IMR-90 (cell line): ENCODE data around the gene RNF215. TPM values are rescaled to one million over a fixed set of nuclear protein-coding genes. Genes with fewer than 3 reads are reported as not detected.

Source experiments
- ATAC-seq: fragments of 200-7000 bp; cut with Tn5 transposase; 2 replicates; pipeline ENCODE4 v1.9.1; 2020; ENCODE audit warnings: low read depth, mild to moderate bottlenecking, moderate library complexity
- BruUV-seq: library from RNA; stranded (reverse); fragments of 400-500 nt; replicated peaks from 2 replicates; lab custom pipeline; 2021; lab: Mats Ljungman, UMichigan
- CTCF ChIA-PET: fragments of 300-600 bp; formaldehyde crosslinking; extraction: SDS; loops from one replicate; lab custom pipeline; 2021; ENCODE audit warnings: antibody characterized with exemption; lab: Yijun Ruan, JAX
- POLR2A ChIA-PET: fragments of 300-600 bp; sonication (Branson Sonifier 250); formaldehyde crosslinking; loops from one replicate; lab custom pipeline; 2022; ENCODE audit warnings: antibody characterized with exemption; ENCODE audit not compliant: unreplicated experiment; lab: Charles Lee
- DNase-seq: peaks from one replicate; pipeline ENCODE4 v3.0.0; 2013
- H2AFZ ChIP-seq: replicated peaks from 2 replicates; pipeline ENCODE3; 2013; ENCODE audit warnings: low read length, mild to moderate bottlenecking; ENCODE audit not compliant: poor library complexity
- H2AK5ac ChIP-seq: 2 replicates; pipeline ENCODE4 v1.6.1; 2013; ENCODE audit warnings: low read depth, low read length, inconsistent platforms
- H2AK9ac ChIP-seq: replicated peaks from 2 replicates; pipeline ENCODE3; 2013; ENCODE audit warnings: mild to moderate bottlenecking, low read depth, low read length, moderate library complexity; ENCODE audit not compliant: poor library complexity
- H2BK120ac ChIP-seq: 2 replicates; pipeline ENCODE4 v1.6.1; 2013; ENCODE audit warnings: low read depth, low read length, inconsistent platforms
- H2BK15ac ChIP-seq: 3 replicates; pipeline ENCODE4 v1.6.1; 2013; ENCODE audit warnings: low read depth, low read length, inconsistent platforms
- H2BK20ac ChIP-seq: 2 replicates; pipeline ENCODE4 v1.6.1; 2013; ENCODE audit warnings: low read depth, mild to moderate bottlenecking, inconsistent platforms, low read length, moderate library complexity
- H2BK5ac ChIP-seq: 2 replicates; pipeline ENCODE4 v1.6.1; 2013; ENCODE audit warnings: mild to moderate bottlenecking, low read depth, low read length, inconsistent platforms; ENCODE audit not compliant: poor library complexity, severe bottlenecking
- H3K14ac ChIP-seq: replicated peaks from 2 replicates; pipeline ENCODE4 v1.6.1; 2013; ENCODE audit warnings: low read depth, low read length, inconsistent platforms
- H3K18ac ChIP-seq: 2 replicates; pipeline ENCODE4 v1.6.1; 2013; ENCODE audit warnings: low read depth, low read length, control low read depth
- H3K23ac ChIP-seq: 2 replicates; pipeline ENCODE4 v1.6.1; 2013; ENCODE audit warnings: low read depth, low read length, inconsistent platforms
- H3K27ac ChIP-seq: 2 replicates; pipeline ENCODE4 v1.5.1; 2013; ENCODE audit warnings: mild to moderate bottlenecking, control low read depth, low read length; ENCODE audit not compliant: insufficient read depth
- H3K27me3 ChIP-seq: 2 replicates; pipeline ENCODE4 v1.6.1; 2013; ENCODE audit warnings: low read length; ENCODE audit not compliant: control insufficient read depth, insufficient read depth
- H3K36me3 ChIP-seq: 2 replicates; pipeline ENCODE4 v1.6.1; 2013; ENCODE audit warnings: low read length, mixed read lengths; ENCODE audit not compliant: control insufficient read depth, insufficient read depth
- H3K4ac ChIP-seq: 2 replicates; pipeline ENCODE4 v1.6.1; 2013; ENCODE audit warnings: low read depth, low read length, inconsistent platforms
- H3K4me1 ChIP-seq: 2 replicates; pipeline ENCODE4 v1.6.1; 2013; ENCODE audit warnings: low read length, mixed read lengths; ENCODE audit not compliant: control insufficient read depth, insufficient read depth
- H3K4me2 ChIP-seq: 2 replicates; pipeline ENCODE4 v1.6.1; 2013; ENCODE audit warnings: low read depth, mild to moderate bottlenecking, control low read depth, low read length, moderate library complexity
- H3K4me3 ChIP-seq: 2 replicates; pipeline ENCODE4 v1.5.1; 2013; ENCODE audit warnings: low read depth, mild to moderate bottlenecking, control low read depth, low read length, moderate library complexity; ENCODE audit not compliant: insufficient read depth
- H3K56ac ChIP-seq: 2 replicates; pipeline ENCODE4 v1.6.1; 2013; ENCODE audit warnings: low read length, inconsistent platforms; ENCODE audit not compliant: insufficient read depth; ENCODE audit errors: extremely low read depth
- H3K79me1 ChIP-seq, 2 experiments: 2 replicates each; pipeline ENCODE4 v1.6.1; 2013; ENCODE audit warnings: low read length in 2 of 2, inconsistent platforms in 1 of 2, low read depth in 1 of 2
- H3K9ac ChIP-seq: 2 replicates; pipeline ENCODE4 v1.6.1; 2013; ENCODE audit warnings: low read depth, low read length, control low read depth
- H3K9me1 ChIP-seq: 2 replicates; pipeline ENCODE4 v1.6.1; 2013; ENCODE audit warnings: low read length, inconsistent platforms; ENCODE audit not compliant: insufficient read depth
- H3K9me3 ChIP-seq: 2 replicates; pipeline ENCODE4 v1.6.1; 2013; ENCODE audit warnings: low read length; ENCODE audit not compliant: control insufficient read depth, insufficient read depth
- H4K20me1 ChIP-seq: 2 replicates; pipeline ENCODE4 v1.6.1; 2013; ENCODE audit warnings: low read length, inconsistent platforms; ENCODE audit not compliant: insufficient read depth
- H4K5ac ChIP-seq: 2 replicates; pipeline ENCODE4 v1.6.1; 2013; ENCODE audit warnings: mild to moderate bottlenecking, low read depth, low read length, control low read depth
- H4K8ac ChIP-seq, 2 experiments: 2 replicates each; pipeline ENCODE4 v1.6.1; 2013; ENCODE audit warnings: low read depth in 2 of 2, low read length in 2 of 2, control low read depth in 1 of 2, inconsistent platforms in 1 of 2
- H4K91ac ChIP-seq: 2 replicates; pipeline ENCODE4 v1.6.1; 2013; ENCODE audit warnings: low read depth, low read length, inconsistent platforms; ENCODE audit not compliant: insufficient read depth
- BHLHE40 ChIP-seq: fragments of 150-350 bp; IDR thresholded peaks from 2 replicates; pipeline ENCODE4 v1.6.1; 2016; ENCODE audit warnings: mild to moderate bottlenecking, low read depth, low read length
- CEBPB ChIP-seq: IDR thresholded peaks from 2 replicates; pipeline ENCODE4 v1.6.1; 2012; ENCODE audit warnings: low read depth, low read length, improper control_type of control experiment
- CHD1 ChIP-seq: IDR thresholded peaks from 2 replicates; pipeline ENCODE4 v1.6.1; 2012; ENCODE audit warnings: low read depth, low read length, improper control_type of control experiment
- CTCF ChIP-seq: conservative IDR thresholded peaks from 2 replicates; pipeline ENCODE4 v1.5.1; 2012; ENCODE audit warnings: mild to moderate bottlenecking, low read depth, low read length, improper control_type of control experiment
- FOS ChIP-seq: fragments of 150-350 bp; IDR thresholded peaks from 2 replicates; pipeline ENCODE4 v1.6.1; 2016; ENCODE audit warnings: low read depth, low read length
- MAFK ChIP-seq: IDR thresholded peaks from 2 replicates; pipeline ENCODE4 v1.6.1; 2012; ENCODE audit warnings: low read depth, low read length, improper control_type of control experiment
- MAZ ChIP-seq: IDR thresholded peaks from 2 replicates; pipeline ENCODE4 v1.6.1; 2012; ENCODE audit warnings: low read depth, mild to moderate bottlenecking, low read length, improper control_type of control experiment, moderate library complexity, borderline replicate concordance
- MXI1 ChIP-seq: IDR thresholded peaks from 2 replicates; pipeline ENCODE4 v1.6.1; 2012; ENCODE audit warnings: low read depth, mild to moderate bottlenecking, low read length, moderate library complexity, borderline replicate concordance
- NFE2L2 ChIP-seq: fragments of 150-350 bp; IDR thresholded peaks from 2 replicates; pipeline ENCODE4 v1.6.1; 2016; ENCODE audit warnings: low read depth, mild to moderate bottlenecking, low read length
- POLR2A ChIP-seq: IDR thresholded peaks from 2 replicates; pipeline ENCODE4 v1.6.1; 2012; ENCODE audit warnings: mild to moderate bottlenecking, low read depth, low read length
- RAD21 ChIP-seq: IDR thresholded peaks from 2 replicates; pipeline ENCODE4 v1.6.1; 2012; ENCODE audit warnings: low read length, improper control_type of control experiment
- RFX5 ChIP-seq: IDR thresholded peaks from 2 replicates; pipeline ENCODE4 v1.8.0; 2012; ENCODE audit warnings: low read depth, mild to moderate bottlenecking, low read length, moderate library complexity
- SMC3 ChIP-seq: fragments of 150-350 bp; IDR thresholded peaks from 2 replicates; pipeline ENCODE4 v1.6.1; 2016; ENCODE audit warnings: low read depth, mild to moderate bottlenecking, antibody characterized with exemption, low read length, moderate library complexity
- WGBS, 2 experiments: methylation state at CpG; one replicate each; pipeline versions ENCODE4 v1.1.5 to v1.1.7; 2013; ENCODE audit warnings: missing lambda C conversion rate in 2 of 2; ENCODE audit not compliant: insufficient read length in 1 of 2; ENCODE audit errors: extremely low coverage in 2 of 2; 5-methylcytosine and 5-hydroxymethylcytosine counted together
- dilution Hi-C: fragments of 300-500 bp; cut with HindIII; formaldehyde crosslinking; loops from one replicate; pipeline ENCODE4 v1.14.3; 2018; ENCODE audit warnings: low sequenced_read_pairs; ENCODE audit not compliant: unreplicated experiment
- in situ Hi-C: fragments of 300-500 bp; cut with MboI; formaldehyde crosslinking; loops from 3 replicates; pipeline ENCODE4 v1.14.3; 2019; ENCODE audit warnings: low sequenced_read_pairs, inconsistent platforms, mixed read lengths
- intact Hi-C: fragments of 100-400 bp; cut with micrococcal nuclease; formaldehyde crosslinking; loops from 2 replicates; pipeline ENCODE4 v1.10.0; 2022
- polyA plus RNA-seq, 3 experiments: library from polyadenylated mRNA; depleted of rRNA; stranded (reverse); fragments of >200 nt; gene quantifications; 2 replicates each; pipeline ENCODE4 v1.2.3, GENCODE V29; 2012; ENCODE audit warnings: low replicate concordance in 1 of 3
- total RNA-seq: library from RNA; depleted of rRNA; stranded (reverse); fragments of >200 nt; gene quantifications from 2 replicates; pipeline ENCODE4 v1.2.3, GENCODE V29; 2012
- TF ChIP-seq, protein P1 (sequence below): fragments of 150-350 bp; IDR thresholded peaks from 2 replicates; pipeline ENCODE4 v1.6.1; 2016; ENCODE audit warnings: low read depth, mild to moderate bottlenecking, low read length, moderate library complexity, borderline replicate concordance

RNF215 gene
- total and polyA plus RNA-seq, 2 of the 4 experiments (the other 2 are of a cell fraction) = 15.8 to 21.9 TPM

DNA sequence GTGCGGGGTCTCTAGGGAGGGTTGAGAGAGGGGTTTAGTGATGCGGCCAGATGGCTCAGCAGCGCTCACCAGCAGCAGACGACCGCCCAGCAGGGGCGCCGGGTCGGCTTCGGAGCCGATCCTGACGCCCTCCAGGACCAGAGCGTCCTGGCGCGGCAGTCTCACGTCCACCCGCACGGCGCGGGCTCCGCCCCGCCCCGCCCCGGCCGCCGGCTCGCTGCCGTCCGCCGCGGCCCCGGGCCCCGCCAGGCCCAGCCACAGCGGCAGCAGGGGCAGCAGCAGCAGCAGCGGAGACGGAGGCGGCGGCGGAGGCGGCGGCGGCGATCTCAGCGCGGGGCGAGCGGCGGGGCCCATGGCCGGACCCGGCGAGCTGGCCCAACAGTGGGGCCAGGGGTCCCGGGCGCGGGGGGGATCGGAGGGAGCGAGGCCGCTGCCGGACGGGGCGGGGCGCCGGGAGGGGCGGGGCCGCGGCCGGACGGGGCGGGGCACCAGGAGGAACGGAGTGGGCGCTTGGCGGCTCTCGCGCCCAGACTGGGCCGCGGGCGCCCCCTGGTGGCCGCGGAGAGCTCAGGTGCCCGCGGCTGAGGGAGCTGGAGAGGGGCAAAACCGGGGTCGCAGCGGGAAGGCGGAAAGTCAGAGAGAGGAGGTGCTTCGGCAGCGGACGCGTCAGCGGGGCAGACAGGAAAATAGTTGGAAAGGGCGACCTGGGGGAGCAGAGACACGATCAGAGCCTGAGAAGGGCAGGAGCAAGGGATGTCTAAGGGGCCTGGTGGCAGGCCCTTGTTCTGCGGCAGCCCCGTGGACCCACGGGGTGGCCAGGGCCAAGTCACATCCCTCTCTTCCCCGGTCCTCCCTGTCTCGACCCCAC is at the start of gene RNF215 (continued):
- TF ChIP-seq CTCF (peak; percentile 88), MAZ (peak; percentile 69; the same call in 1 of the 2 replicates), RAD21 (peak; percentile 80)

GRCh38 chr22:30436196-30436595 is 49.0 kb upstream of the RNF215 start:
- H4K8ac ChIP-seq = peak overlapping the region; percentile 69 to 81; a peak in 2 of 4 replicates
- H3K27me3 ChIP-seq = peaks cover 12% of the 10 kb centered on the region
- H3K18ac ChIP-seq = no peak overlapping the region
- no peak overlapping the region for H2BK15ac ChIP-seq
- H4K20me1 ChIP-seq = no peaks in the 10 kb centered on the region
- H3K36me3 ChIP-seq = no peaks in the 10 kb centered on the region
- no peak overlapping the region for H2AK5ac ChIP-seq
- H3K4ac ChIP-seq = no peak overlapping the region
- H2AFZ ChIP-seq = peak overlapping the region; percentile 65
- no peaks in the 10 kb centered on the region for H3K9me3 ChIP-seq
- H3K4me2 ChIP-seq = no peak overlapping the region
- no peaks in the 10 kb centered on the region for H3K4me1 ChIP-seq
- no peak overlapping the region for H2BK20ac ChIP-seq
- no peaks in the 10 kb centered on the region for H3K79me1 ChIP-seq
- H2BK5ac ChIP-seq = no peak overlapping the region
- H3K4me3 ChIP-seq = no peak overlapping the region
- ATAC-seq = no peak
- WGBS, 2 experiments = 70% methylated on average over 2 of the region's 2 CpGs; no CpG with 5 or more reads in 1 of the 2 experiments
- BruUV-seq = no TSS peak
- dilution Hi-C loops (no loop called here), in situ Hi-C loops (no loop called here), intact Hi-C loops (no loop called here)
- H2BK120ac ChIP-seq = no peak overlapping the region
- H3K14ac ChIP-seq = no peak overlapping the region
- H2AK9ac ChIP-seq = no peak overlapping the region
- no peak for DNase-seq
- CTCF ChIA-PET = no interaction called here
- no peak overlapping the region for H4K91ac ChIP-seq
- no peak overlapping the region for H3K56ac ChIP-seq
- H3K9ac ChIP-seq = no peak overlapping the region
- no peaks in the 10 kb centered on the region; the same call in 1 of the 2 replicates for H3K9me1 ChIP-seq
- H3K27ac ChIP-seq = no peak overlapping the region
- no peak overlapping the region for H4K5ac ChIP-seq
- H3K23ac ChIP-seq = no peak overlapping the region
- POLR2A ChIA-PET = no interaction called here
- TF ChIP-seq POLR2A (no peak), MAZ (no peak), BHLHE40 (no peak), CHD1 (no peak), MAFK (no peak), NFE2L2 (no peak), SMC3 (no peak), FOS (no peak), CEBPB (no peak), MXI1 (no peak), RFX5 (no peak), RAD21 (no peak)
- TF ChIP-seq, protein P1, sequence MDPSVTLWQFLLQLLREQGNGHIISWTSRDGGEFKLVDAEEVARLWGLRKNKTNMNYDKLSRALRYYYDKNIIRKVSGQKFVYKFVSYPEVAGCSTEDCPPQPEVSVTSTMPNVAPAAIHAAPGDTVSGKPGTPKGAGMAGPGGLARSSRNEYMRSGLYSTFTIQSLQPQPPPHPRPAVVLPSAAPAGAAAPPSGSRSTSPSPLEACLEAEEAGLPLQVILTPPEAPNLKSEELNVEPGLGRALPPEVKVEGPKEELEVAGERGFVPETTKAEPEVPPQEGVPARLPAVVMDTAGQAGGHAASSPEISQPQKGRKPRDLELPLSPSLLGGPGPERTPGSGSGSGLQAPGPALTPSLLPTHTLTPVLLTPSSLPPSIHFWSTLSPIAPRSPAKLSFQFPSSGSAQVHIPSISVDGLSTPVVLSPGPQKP = no peak
